Measurements from ENCODE around the gene C10orf67. TPM values are rescaled to one million over a fixed set of nuclear protein-coding genes. Genes with fewer than 3 reads are reported as not detected.

C10orf67 gene
- total RNA-seq, 1 experiment from 2014 or later, result not detected

- no peaks in the 10 kb centered on the region for H3K4me1 ChIP-seq (ENCODE audit: control insufficient read depth in 1 of 2, insufficient read depth in 2 of 2, low read length in 2 of 2)
- H3K4me2 ChIP-seq (ENCODE audit: low read length), result no peak overlapping the region
- H3K9me2 ChIP-seq (ENCODE audit: insufficient read depth), result no peaks in the 10 kb centered on the region
- H3K27me3 ChIP-seq (ENCODE audit: insufficient read depth, low read length), result peaks cover 8% of the 10 kb centered on the region; the same call in 1 of the 2 replicates
- no peak for DNase-seq (ENCODE audit: low read depth, low spot score)
- RAD21 ChIA-PET (ENCODE audit: low non-redundant PET in 1 of 2, low total read pairs in 2 of 2, uncharacterized antibody in 2 of 2, unreplicated experiment in 2 of 2), result no interaction called here
- BruUV-seq (replicated peaks), result no TSS peak
- intact Hi-C loops (cut with micrococcal nuclease), result loop anchor here (5.0 to 10.0 kb wide), 2 partner anchors 335 to 1197 kb away; no protein-coding TSS in a partner anchor
- no peak overlapping the region for H2AFZ ChIP-seq (ENCODE audit: low read depth, low read length, poor library complexity, severe bottlenecking)
- TF ChIP-seq ELF1 (IDR thresholded peaks at IDR 0.05; ENCODE audit: borderline replicate concordance, low read depth) (no peak), CBX3 (IDR thresholded peaks at IDR 0.05; ENCODE audit: low read depth) (no peak), RAD21 (IDR thresholded peaks at IDR 0.05; ENCODE audit: low read depth) (no peak), ZFX (IDR thresholded peaks at IDR 0.05) (no peak), FOSL1 (IDR thresholded peaks at IDR 0.05; ENCODE audit: low read depth) (no peak), SRF (IDR thresholded peaks at IDR 0.05; ENCODE audit: low read depth) (no peak), CTCF (IDR thresholded peaks at IDR 0.05 in 2 of 3, conservative IDR thresholded peaks at IDR 0.05 in 1 of 3; ENCODE audit: borderline replicate concordance in 1 of 3, insufficient read depth in 1 of 3, low read depth in 2 of 3, low read length in 2 of 3) (no peak), SIN3A (IDR thresholded peaks at IDR 0.05; ENCODE audit: low read depth) (no peak), CEBPB (IDR thresholded peaks at IDR 0.05; ENCODE audit: low read depth) (no peak)
- TF ChIP-seq, protein P1, sequence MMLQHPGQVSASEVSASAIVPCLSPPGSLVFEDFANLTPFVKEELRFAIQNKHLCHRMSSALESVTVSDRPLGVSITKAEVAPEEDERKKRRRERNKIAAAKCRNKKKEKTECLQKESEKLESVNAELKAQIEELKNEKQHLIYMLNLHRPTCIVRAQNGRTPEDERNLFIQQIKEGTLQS (IDR thresholded peaks at IDR 0.05), result no peak
- TF ChIP-seq, protein P2, sequence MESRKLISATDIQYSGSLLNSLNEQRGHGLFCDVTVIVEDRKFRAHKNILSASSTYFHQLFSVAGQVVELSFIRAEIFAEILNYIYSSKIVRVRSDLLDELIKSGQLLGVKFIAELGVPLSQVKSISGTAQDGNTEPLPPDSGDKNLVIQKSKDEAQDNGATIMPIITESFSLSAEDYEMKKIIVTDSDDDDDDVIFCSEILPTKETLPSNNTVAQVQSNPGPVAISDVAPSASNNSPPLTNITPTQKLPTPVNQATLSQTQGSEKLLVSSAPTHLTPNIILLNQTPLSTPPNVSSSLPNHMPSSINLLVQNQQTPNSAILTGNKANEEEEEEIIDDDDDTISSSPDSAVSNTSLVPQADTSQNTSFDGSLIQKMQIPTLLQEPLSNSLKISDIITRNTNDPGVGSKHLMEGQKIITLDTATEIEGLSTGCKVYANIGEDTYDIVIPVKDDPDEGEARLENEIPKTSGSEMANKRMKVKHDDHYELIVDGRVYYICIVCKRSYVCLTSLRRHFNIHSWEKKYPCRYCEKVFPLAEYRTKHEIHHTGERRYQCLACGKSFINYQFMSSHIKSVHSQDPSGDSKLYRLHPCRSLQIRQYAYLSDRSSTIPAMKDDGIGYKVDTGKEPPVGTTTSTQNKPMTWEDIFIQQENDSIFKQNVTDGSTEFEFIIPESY (IDR thresholded peaks at IDR 0.05; ENCODE audit: extremely low read depth, insufficient replicate concordance, low read length), result no peak
- no peak for ATAC-seq
- no peaks in the 10 kb centered on the region for H3K79me2 ChIP-seq (ENCODE audit: insufficient read depth, low read length)
- H3K9me3 ChIP-seq (ENCODE audit: control insufficient read depth in 1 of 2, insufficient read depth in 1 of 2, low read depth in 1 of 2, low read length in 2 of 2), result no peaks in the 10 kb centered on the region
- H3K27ac ChIP-seq (ENCODE audit: low read depth, low read length), result no peak overlapping the region
- no peak overlapping the region for H3K4me3 ChIP-seq (replicated peaks in 1 of 2; ENCODE audit: low read depth in 1 of 2, low read length in 2 of 2)
- no peak overlapping the region for H3K9ac ChIP-seq (ENCODE audit: low read length)
- POLR2A ChIA-PET, result no interaction called here
- H3K36me3 ChIP-seq (ENCODE audit: control insufficient read depth in 1 of 2, insufficient read depth in 2 of 2, low read length in 2 of 2), result no peaks in the 10 kb centered on the region
- H4K20me1 ChIP-seq (ENCODE audit: insufficient read depth), result no peaks in the 10 kb centered on the region
- CTCF ChIA-PET, result no interaction called here
These were observed 27.2 kb downstream of the C10orf67 start for GRCh38 chr10:23317416-23317815.

All from HCT116 (cell line).